HG03280 (cell line): ENCODE results near the gene ZSCAN26.
"Not testable (repeated sequence)": the region's sequence is repeated elsewhere in the genome, so short reads cannot be mapped to it uniquely, and the experiment has no call there.

Experiments
- ATAC-seq: cut with Tn5 transposase; IDR thresholded peaks from one replicate; pipeline ENCODE4 v1.9.1; 2021; ENCODE audit warnings: mild to moderate bottlenecking, moderate library complexity; ENCODE audit not compliant: unreplicated experiment

Gene ZSCAN26

DNA sequence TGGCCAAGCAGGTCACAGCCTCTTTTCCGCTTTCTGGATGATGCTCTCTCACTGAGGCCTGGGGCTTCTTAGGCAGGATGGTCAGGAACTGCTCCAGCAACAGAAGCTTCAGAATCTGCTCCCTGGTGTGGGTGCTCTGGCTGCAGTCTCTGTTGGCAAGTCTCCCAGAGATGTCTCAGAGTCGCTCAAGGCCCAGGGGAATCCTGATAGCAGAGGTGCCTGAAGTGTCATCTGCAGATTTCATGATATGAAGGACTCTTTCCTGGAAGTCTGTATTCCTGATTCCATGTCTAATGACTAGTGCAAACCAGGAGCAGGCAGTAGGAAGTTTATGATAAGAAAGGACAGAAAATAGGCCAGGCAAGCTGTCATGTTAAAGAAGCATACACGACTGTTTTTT is 48.7 kb downstream of the ZSCAN26 start:
- ATAC-seq, result no peak

DNA sequence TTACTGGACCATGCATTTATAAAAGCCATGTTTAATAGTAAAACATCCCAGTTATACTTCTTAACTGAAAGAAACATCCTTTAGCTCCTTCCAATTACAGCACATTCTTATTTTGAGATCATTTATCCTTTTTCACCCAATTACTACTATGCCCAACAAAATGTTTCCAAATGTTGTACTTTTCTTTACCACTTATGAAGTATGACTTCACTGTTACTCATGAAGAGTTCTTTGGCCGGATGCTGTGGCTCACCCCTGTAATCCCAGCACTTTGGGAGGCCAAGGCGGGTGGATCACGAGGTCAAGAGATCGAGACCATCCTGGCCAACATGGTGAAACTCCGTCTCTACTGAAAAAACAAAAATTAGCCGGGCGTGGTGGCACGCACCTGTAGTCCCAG is 50.9 kb downstream of the ZSCAN26 start:
- ATAC-seq, result not testable (repeated sequence)

DNA sequence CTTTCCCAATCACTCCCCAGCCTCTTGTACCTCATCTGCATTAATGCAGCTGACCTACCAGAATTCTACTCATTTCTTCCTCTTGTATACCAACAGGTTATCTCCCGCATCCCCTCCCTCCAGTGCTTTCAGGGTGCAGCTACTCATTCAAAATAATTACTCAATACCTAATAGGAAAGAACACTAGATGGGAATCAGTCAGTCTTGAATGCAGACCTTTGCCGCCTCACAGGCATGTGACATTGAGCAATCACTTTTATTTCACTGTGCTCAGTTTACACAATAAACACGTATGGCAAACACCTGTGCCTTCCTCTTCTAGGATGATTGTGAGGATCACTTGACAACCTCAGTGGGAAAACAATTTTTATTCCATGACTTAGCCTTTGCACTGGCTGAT is 55.7 kb downstream of the ZSCAN26 start:
- no peak for ATAC-seq

DNA sequence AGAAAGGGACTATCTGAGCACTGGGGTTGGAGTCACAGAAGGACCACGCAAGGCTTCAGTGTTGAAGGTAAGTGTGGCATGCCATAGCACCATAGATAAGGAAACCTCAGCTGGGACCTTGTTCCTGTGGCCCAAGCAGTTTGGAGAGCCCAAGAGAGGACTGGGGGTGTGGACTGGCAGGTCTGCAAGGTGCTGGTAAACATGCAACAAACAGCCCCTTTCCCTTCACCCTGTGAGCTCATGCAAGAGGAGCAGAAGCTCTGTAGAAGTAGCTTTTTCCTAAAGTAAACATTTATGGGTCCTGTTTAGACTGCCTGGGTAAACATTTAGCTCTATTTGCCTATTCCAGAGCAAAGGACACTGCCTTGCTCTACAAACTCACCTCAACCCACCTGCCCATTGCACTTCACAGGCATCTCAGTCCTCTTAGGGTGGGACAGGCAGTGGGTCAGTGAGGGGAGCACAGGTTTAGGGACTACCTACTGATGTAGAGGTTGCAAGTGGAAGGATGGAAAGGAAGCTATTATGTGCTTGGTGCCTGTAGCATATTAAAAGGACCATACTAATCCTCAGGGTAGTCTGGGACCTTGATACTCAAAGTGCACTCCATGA is 57.0 kb downstream of the ZSCAN26 start:
- no peak for ATAC-seq

DNA sequence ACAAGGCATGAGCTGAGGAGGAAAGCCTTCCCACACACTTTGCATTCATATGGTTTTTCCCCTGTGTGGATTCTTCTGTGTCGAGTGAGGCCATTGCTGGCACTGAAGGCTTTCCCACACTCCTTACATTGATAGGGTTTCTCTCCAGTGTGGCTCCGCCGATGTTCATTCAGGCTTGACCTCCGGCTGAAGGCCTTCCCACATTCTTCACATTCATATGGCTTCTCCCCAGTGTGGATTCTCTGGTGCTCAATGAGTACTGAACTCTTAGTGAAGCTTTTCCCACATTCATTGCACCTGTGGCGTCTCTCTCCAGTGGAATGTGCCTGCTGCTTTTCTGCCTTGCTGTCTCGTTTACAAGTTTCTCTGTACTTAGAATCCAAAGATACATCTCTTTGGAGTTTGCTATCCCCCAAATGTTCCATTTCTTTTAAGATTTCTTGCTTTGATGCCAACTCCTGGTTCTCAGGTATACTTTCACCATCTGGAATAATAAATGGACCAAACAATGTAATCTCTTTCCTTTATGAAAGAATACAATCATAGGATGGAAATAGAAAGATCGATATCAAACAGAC is 59.5 kb downstream of the ZSCAN26 start:
- ATAC-seq, result no peak
